ENCODE results near the gene SCEL.

- TF ChIP-seq CTCF (IDR thresholded peaks at IDR 0.05) (no peak), POLR2A (IDR thresholded peaks at IDR 0.05) (no peak)
Observed at GRCh38 chr13:77514336-77514726, 21.2 kb upstream of the SCEL start.
